Esophagus muscularis mucosa (tissue), 4 donors: ENCODE results near the gene CCBE1. TPM values are rescaled to one million over a fixed set of nuclear protein-coding genes. Genes with fewer than 3 reads are reported as not detected.

Source experiments
- DNase-seq: peaks from one replicate; pipeline ENCODE4 v3.0.0-alpha.2; 2017; ENCODE audit errors: extremely low spot score
- H3K27ac ChIP-seq, 4 donors: fragments of 200-600 bp; sonication (generic); replicated peaks in 1 of 4; 1 replicate in 3 of 4; 2 replicates in 1 of 4; pipeline ENCODE4 v1.5.1; 2016 to 2019; ENCODE audit warnings: mild to moderate bottlenecking in 1 of 4
- H3K27me3 ChIP-seq, 4 donors: fragments of 200-600 bp; sonication (generic); one replicate each; pipeline versions ENCODE4 v1.5.1 to v1.6.0; 2016 to 2019
- H3K36me3 ChIP-seq, 4 donors: fragments of 200-600 bp; sonication (generic); one replicate each; pipeline ENCODE4 v1.5.1; 2016 to 2019
- H3K4me1 ChIP-seq, 4 donors: fragments of 200-600 bp; sonication (generic); one replicate each; pipeline ENCODE4 v1.5.1; 2016 to 2019
- H3K4me3 ChIP-seq, 4 donors: fragments of 200-600 bp; sonication (generic); 1 replicate in 2 of 4; 2 replicates in 2 of 4; pipeline ENCODE4 v1.5.1; 2016 to 2019; ENCODE audit warnings: mild to moderate bottlenecking in 4 of 4, moderate library complexity in 1 of 4
- H3K9me3 ChIP-seq, 4 donors: fragments of 200-600 bp; sonication (generic); 1 replicate in 3 of 4; 2 replicates in 1 of 4; pipeline ENCODE4 v1.5.1; 2016 to 2019
- CTCF ChIP-seq, 3 experiments: fragments of 200-600 bp in 2 of 3; fragments of 450-650 bp in 1 of 3; sonication (generic) in 2 of 3; IDR thresholded peaks; one replicate each; pipeline ENCODE4 v1.5.1; 2017 to 2019; ENCODE audit warnings: antibody characterized with exemption in 3 of 3, mild to moderate bottlenecking in 2 of 3, moderate library complexity in 1 of 3
- EP300 ChIP-seq: sonication (generic); formaldehyde crosslinking; IDR thresholded peaks from one replicate; pipeline ENCODE4 v1.6.1; 2017; ENCODE audit warnings: antibody characterized with exemption
- POLR2A ChIP-seq: fragments of 450-650 bp; IDR thresholded peaks from one replicate; pipeline ENCODE4 v1.6.1; 2017; ENCODE audit warnings: antibody characterized with exemption, moderate library complexity, mild to moderate bottlenecking, low read depth
- POLR2AphosphoS5 ChIP-seq, 2 donors: sonication (generic); formaldehyde crosslinking; IDR thresholded peaks; one replicate each; pipeline ENCODE4 v1.6.1; 2017; ENCODE audit warnings: antibody characterized with exemption in 2 of 2
- WGBS: methylation state at CpG from one replicate; pipeline ENCODE4 v1.1.5; 2018; 5-methylcytosine and 5-hydroxymethylcytosine counted together
- intact Hi-C: fragments of 100-400 bp; cut with DNase I; formaldehyde crosslinking; loops from one replicate; pipeline ENCODE4 v1.15.1; 2023
- total RNA-seq, 4 donors: library from RNA; depleted of rRNA; stranded (reverse); fragments of >200 nt; gene quantifications; one replicate each; pipeline versions ENCODE4 v1.1.0 to v1.2.1, GENCODE V29; 2016

The CCBE1 gene
- total RNA-seq, 4 donors from 2014 or later: 1.6 to 11.1 (median 2.7) TPM

GRCh38 chr18:59640721-59641120, 56.5 kb downstream of the CCBE1 start:
- TF ChIP-seq EP300: no peak
- TF ChIP-seq POLR2AphosphoS5 (IDR thresholded peaks at IDR 0.05): no peak
- no peak for TF ChIP-seq POLR2A
- no peak for TF ChIP-seq CTCF (IDR thresholded peaks at IDR 0.05)
- no peaks in the 10 kb centered on the region for H3K27me3 ChIP-seq
- no peaks in the 10 kb centered on the region for H3K4me1 ChIP-seq
- no peaks in the 10 kb centered on the region for H3K9me3 ChIP-seq
- DNase-seq: no peak
- no peak overlapping the region for H3K4me3 ChIP-seq
- intact Hi-C loops: no loop called here
- whole genome bisulfite sequencing: 92% methylated on average over 3 of the region's 3 CpGs
- H3K27ac ChIP-seq: no peak overlapping the region
- H3K36me3 ChIP-seq: no peaks in the 10 kb centered on the region

- H3K9me3 ChIP-seq: no peaks in the 10 kb centered on the region
- no peaks in the 10 kb centered on the region for H3K27me3 ChIP-seq
- no peak overlapping the region for H3K27ac ChIP-seq
- TF ChIP-seq CTCF (IDR thresholded peaks at IDR 0.05) (no peak), EP300 (no peak), POLR2A (no peak), POLR2AphosphoS5 (IDR thresholded peaks at IDR 0.05) (no peak)
- H3K4me3 ChIP-seq: no peak overlapping the region
- H3K4me1 ChIP-seq: no peaks in the 10 kb centered on the region
- 71% methylated on average over 5 of the region's 5 CpGs for WGBS
- H3K36me3 ChIP-seq: no peaks in the 10 kb centered on the region
- intact Hi-C loops: loop anchor here (10.0 kb wide), 2 partner anchors 55 to 185 kb away; partner anchors contain the start of gene CCBE1
- no peak for DNase-seq
Observed at GRCh38 chr18:59639821-59640220, 57.4 kb downstream of the CCBE1 start.

- no peak overlapping the region for H3K27ac ChIP-seq
- no peaks in the 10 kb centered on the region for H3K4me1 ChIP-seq
- no peaks in the 10 kb centered on the region for H3K27me3 ChIP-seq
- no peaks in the 10 kb centered on the region for H3K9me3 ChIP-seq
- 83% methylated on average over 2 of the region's 2 CpGs for WGBS
- H3K4me3 ChIP-seq: no peak overlapping the region
- intact Hi-C loops: loop anchor here (10.0 kb wide), 2 partner anchors 56 to 184 kb away; partner anchors contain the start of gene CCBE1
- no peak for DNase-seq
- TF ChIP-seq CTCF (IDR thresholded peaks at IDR 0.05) (no peak), POLR2AphosphoS5 (IDR thresholded peaks at IDR 0.05) (no peak), EP300 (no peak), POLR2A (no peak)
- no peaks in the 10 kb centered on the region for H3K36me3 ChIP-seq
Observed at GRCh38 chr18:59639136-59639535, 58.1 kb downstream of the CCBE1 start.

GRCh38 chr18:59633961-59634485, 63.2 kb downstream of the CCBE1 start:
- no peak overlapping the region for H3K27ac ChIP-seq
- intact Hi-C loops: loop anchor here (10.0 kb wide), 2 partner anchors 61 to 179 kb away; partner anchors contain the start of gene CCBE1
- no peaks in the 10 kb centered on the region for H3K4me1 ChIP-seq
- H3K4me3 ChIP-seq: no peak overlapping the region
- H3K36me3 ChIP-seq: no peaks in the 10 kb centered on the region
- no peaks in the 10 kb centered on the region for H3K9me3 ChIP-seq
- WGBS: 90% methylated on average over 4 of the region's 4 CpGs
- H3K27me3 ChIP-seq: no peaks in the 10 kb centered on the region
- TF ChIP-seq POLR2A: no peak
- no peak for TF ChIP-seq EP300
- no peak for TF ChIP-seq CTCF (IDR thresholded peaks at IDR 0.05)
- peak; percentile 29 for DNase-seq

- H3K9me3 ChIP-seq: no peaks in the 10 kb centered on the region
- intact Hi-C loops: loop anchor here (10.0 kb wide), 2 partner anchors 61 to 179 kb away; partner anchors contain the start of gene CCBE1
- no peaks in the 10 kb centered on the region for H3K27me3 ChIP-seq
- no peaks in the 10 kb centered on the region for H3K4me1 ChIP-seq
- no peak overlapping the region for H3K4me3 ChIP-seq
- peak; percentile 50 for DNase-seq
- no peaks in the 10 kb centered on the region for H3K36me3 ChIP-seq
- WGBS: 72% methylated on average over 7 of the region's 7 CpGs
- no peak for TF ChIP-seq CTCF (IDR thresholded peaks at IDR 0.05)
- TF ChIP-seq POLR2AphosphoS5 (IDR thresholded peaks at IDR 0.05): no peak
- no peak for TF ChIP-seq EP300
- no peak for TF ChIP-seq POLR2A
- no peak overlapping the region for H3K27ac ChIP-seq
Observed at GRCh38 chr18:59633317-59633716, 63.9 kb downstream of the CCBE1 start.
